ENCODE measurements around the gene SLC43A1. TPM values are rescaled to one million over a fixed set of nuclear protein-coding genes. Genes with fewer than 3 reads are reported as not detected.
A peak's percentile ranks its signal among the peaks of the same experiment; 100 is the strongest.
"Not testable (repeated sequence)": the region's sequence is repeated elsewhere in the genome, so short reads cannot be mapped to it uniquely, and the experiment has no call there.

Gene SLC43A1
- total RNA-seq, 1 experiment from 2014 or later, result 12.5 TPM

GRCh38 chr11:57539342-57539741 is 23.8 kb upstream of the SLC43A1 start:
- TF ChIP-seq CTCF (IDR thresholded peaks at IDR 0.05; ENCODE audit: unreplicated experiment), result no peak
- DNase-seq, result no peak
- H3K4me3 Mint-ChIP-seq (ENCODE audit: low read depth, unreplicated experiment), result no peak overlapping the region
- no peak overlapping the region for H3K27ac Mint-ChIP-seq (ENCODE audit: unreplicated experiment)
- H3K9me3 Mint-ChIP-seq (ENCODE audit: low read depth, unreplicated experiment), result no peaks in the 10 kb centered on the region
- BruUV-seq (replicated peaks), result no TSS peak
- intact Hi-C loops (cut with micrococcal nuclease; ENCODE audit: unreplicated experiment), result no loop called here
- no peaks in the 10 kb centered on the region for H3K4me1 Mint-ChIP-seq (ENCODE audit: low read depth, unreplicated experiment)
- peaks cover 82% of the 10 kb centered on the region for H3K27me3 Mint-ChIP-seq (ENCODE audit: unreplicated experiment)
- peaks cover 6% of the 10 kb centered on the region for H3K36me3 Mint-ChIP-seq (ENCODE audit: insufficient read depth, unreplicated experiment)
- CTCF ChIA-PET, result no interaction called here

- no peaks in the 10 kb centered on the region for H3K36me3 Mint-ChIP-seq (ENCODE audit: insufficient read depth, unreplicated experiment)
- H3K4me3 Mint-ChIP-seq (ENCODE audit: low read depth, unreplicated experiment), result no peak within 1 kb of the TSS
- H3K27ac Mint-ChIP-seq (ENCODE audit: unreplicated experiment), result no peak within 1 kb of the TSS
- no peaks in the 10 kb centered on the region for H3K9me3 Mint-ChIP-seq (ENCODE audit: low read depth, unreplicated experiment)
- no peak for TF ChIP-seq CTCF (IDR thresholded peaks at IDR 0.05; ENCODE audit: unreplicated experiment)
- intact Hi-C loops (cut with micrococcal nuclease; ENCODE audit: unreplicated experiment), result no loop called here
- H3K27me3 Mint-ChIP-seq (ENCODE audit: unreplicated experiment), result peaks cover 64% of the 10 kb centered on the region
- H3K4me1 Mint-ChIP-seq (ENCODE audit: low read depth, unreplicated experiment), result no peaks in the 10 kb centered on the region
- BruUV-seq (replicated peaks), result no TSS peak
- CTCF ChIA-PET, result no interaction called here
- no peak for DNase-seq
Observed at GRCh38 chr11:57536947-57537619, 21.6 kb upstream of the SLC43A1 start, which contains the start of gene SMTNL1. Gene SMTNL1, plus strand, starts transcription at chr11:57537595. Its CDS starts 5,048 bp downstream, at chr11:57542643.

GRCh38 chr11:57534449-57534848 is 18.9 kb upstream of the SLC43A1 start:
- H3K9me3 Mint-ChIP-seq (ENCODE audit: low read depth, unreplicated experiment); H3K4me1 Mint-ChIP-seq (ENCODE audit: low read depth, unreplicated experiment); BruUV-seq (replicated peaks); DNase-seq; H3K4me3 Mint-ChIP-seq (ENCODE audit: low read depth, unreplicated experiment); intact Hi-C loops (cut with micrococcal nuclease; ENCODE audit: unreplicated experiment); H3K27ac Mint-ChIP-seq (ENCODE audit: unreplicated experiment): not testable (repeated sequence)
- CTCF ChIA-PET, result interaction anchor here (0.9 kb wide), 1 partner anchor 76 kb away, joined by 3 read pairs; no protein-coding TSS in a partner anchor
- Mint-ChIP-seq H3K36me3 (ENCODE audit: insufficient read depth, unreplicated experiment) (peaks cover 16% of the 10 kb centered on the region), H3K27me3 (ENCODE audit: unreplicated experiment) (peaks cover 43% of the 10 kb centered on the region)

GRCh38 chr11:57530596-57531507 is 15.3 kb upstream of the SLC43A1 start, which contains the start of gene TIMM10:
Gene TIMM10, minus strand, starts transcription at chr11:57530754. Its CDS starts 565 bp downstream, at chr11:57530189.
- Mint-ChIP-seq H3K4me1 (ENCODE audit: low read depth, unreplicated experiment) (peaks cover 12% of the 10 kb centered on the region), H3K27ac (ENCODE audit: unreplicated experiment) (peak within 1 kb of the TSS; percentile 65), H3K36me3 (ENCODE audit: insufficient read depth, unreplicated experiment) (peaks cover 23% of the 10 kb centered on the region), H3K4me3 (ENCODE audit: low read depth, unreplicated experiment) (peak within 1 kb of the TSS; percentile 78), H3K27me3 (ENCODE audit: unreplicated experiment) (peaks cover 10% of the 10 kb centered on the region), H3K9me3 (ENCODE audit: low read depth, unreplicated experiment) (no peaks in the 10 kb centered on the region)
- TF ChIP-seq CTCF (IDR thresholded peaks at IDR 0.05; ENCODE audit: unreplicated experiment), result no peak
- DNase-seq, result peak; percentile 91
- CTCF ChIA-PET, result interaction anchor here (0.6 to 1.3 kb wide), 4 partner anchors 37 to 114 kb away, joined by 3 to 5 read pairs (median 4); partner anchors contain the start of gene UBE2L6
- BruUV-seq (replicated peaks), result TSS peak; percentile 89
- intact Hi-C loops (cut with micrococcal nuclease; ENCODE audit: unreplicated experiment), result loop anchor here (1.0 kb wide), 1 partner anchor 78 kb away; no protein-coding TSS in a partner anchor
